Stimulated activated CD8-positive, alpha-beta memory T cell treated with anti-CD3 and anti-CD28 coated beads, Interleukin-4, amount 100 ng/mL, for 48 hours (primary cell): Measurements from ENCODE around the gene CLDN7.

ENCODE experiments used
- DNase-seq: peaks from one replicate; pipeline ENCODE4 v3.0.0-alpha.2; 2020

Gene CLDN7

GRCh38 chr17:7218166-7218565 is 44.1 kb downstream of the CLDN7 start:
- DNase-seq: no peak

GRCh38 chr17:7217113-7217987 is 44.9 kb downstream of the CLDN7 start:
- DNase-seq: no peak

- DNase-seq: no peak
Observed at GRCh38 chr17:7216242-7217112, 45.8 kb downstream of the CLDN7 start.

- DNase-seq: no peak
Observed at GRCh38 chr17:7215652-7216180, 46.6 kb downstream of the CLDN7 start.

GRCh38 chr17:7215136-7215638 is 47.1 kb downstream of the CLDN7 start:
- DNase-seq: no peak

- peak; percentile 100 for DNase-seq
Observed at GRCh38 chr17:7214300-7215135, 47.8 kb downstream of the CLDN7 start.

GRCh38 chr17:7213895-7214299 is 48.4 kb downstream of the CLDN7 start:
- no peak for DNase-seq

GRCh38 chr17:7211491-7212273 is 50.6 kb downstream of the CLDN7 start:
- no peak for DNase-seq
